ENCODE results near the gene ZNF805.

GRCh38 chr19:57290970-57291369 lies 50.5 kb downstream of the ZNF805 start:
- TF ChIP-seq POLR2A (IDR thresholded peaks at IDR 0.05; ENCODE audit: low read depth, low read length) (no peak), POLR2AphosphoS5 (IDR thresholded peaks at IDR 0.05; ENCODE audit: insufficient read depth, low read depth, low read length) (no peak), CTCF (IDR thresholded peaks at IDR 0.05; ENCODE audit: extremely low read depth in 1 of 2, insufficient read depth in 1 of 2, low read depth in 1 of 2, low read length in 2 of 2) (no peak), GATA2 (IDR thresholded peaks at IDR 0.05; ENCODE audit: insufficient read depth, insufficient read length, low read depth, low read length) (no peak), EZH2 (IDR thresholded peaks at IDR 0.05; ENCODE audit: borderline replicate concordance, low read depth, low read length, severe bottlenecking) (no peak), MAX (IDR thresholded peaks at IDR 0.05; ENCODE audit: insufficient read depth, insufficient read length) (no peak), MYC (IDR thresholded peaks at IDR 0.05; ENCODE audit: low read depth, low read length) (no peak)

Measured in endothelial cell of umbilical vein (primary cell).